HepG2 (cell line): Measurements from ENCODE around the gene NAA15. TPM values are rescaled to one million over a fixed set of nuclear protein-coding genes. Genes with fewer than 3 reads are reported as not detected.

Experiments used
- BCL6 ChIP-seq: IDR thresholded peaks from 2 replicates; pipeline ENCODE4 v1.6.1; 2016; ENCODE audit warnings: missing genetic modification reagents, missing compliant biosample characterization
- BHLHE40 ChIP-seq: IDR thresholded peaks from 2 replicates; pipeline ENCODE4 v1.6.1; 2011; ENCODE audit warnings: low read length, improper control_type of control experiment
- CEBPG ChIP-seq: IDR thresholded peaks from 2 replicates; pipeline ENCODE4 v1.6.1; 2016
- GABPA ChIP-seq, 2 experiments: IDR thresholded peaks; 2 replicates each; pipeline ENCODE4 v1.6.1; 2011 to 2016; ENCODE audit warnings: low read depth in 2 of 2, low read length in 1 of 2, missing biosample characterization in 1 of 2, missing genetic modification characterization in 1 of 2
- HOXD1 ChIP-seq: sonication (generic); formaldehyde crosslinking; IDR thresholded peaks from 2 replicates; pipeline ENCODE4 v1.5.0; 2020; ENCODE audit warnings: missing genetic modification reagents
- KAT8 ChIP-seq: IDR thresholded peaks from 2 replicates; pipeline ENCODE4 v1.6.1; 2016; ENCODE audit warnings: missing genetic modification reagents, missing compliant biosample characterization
- MAFK ChIP-seq, 2 experiments: IDR thresholded peaks in 1 of 2; conservative IDR thresholded peaks in 1 of 2; 2 replicates each; pipeline ENCODE4 v1.6.1; 2011; ENCODE audit warnings: improper control_type of control experiment in 2 of 2, low read length in 2 of 2
- MAX ChIP-seq: IDR thresholded peaks from 2 replicates; pipeline ENCODE4 v1.6.1; 2012; ENCODE audit warnings: inconsistent platforms
- NR2F6 ChIP-seq, 2 experiments: IDR thresholded peaks; 2 replicates each; pipeline ENCODE4 v1.6.1; 2016; ENCODE audit warnings: antibody characterized with exemption in 1 of 2, mild to moderate bottlenecking in 1 of 2
- RXRA ChIP-seq: sonication (generic); formaldehyde crosslinking; IDR thresholded peaks from 2 replicates; pipeline ENCODE4 v1.5.1; 2020; ENCODE audit warnings: missing genetic modification reagents
- ZKSCAN8 ChIP-seq: IDR thresholded peaks from 2 replicates; pipeline ENCODE4 v1.6.1; 2016; ENCODE audit warnings: borderline replicate concordance, missing genetic modification reagents, missing compliant biosample characterization
- ZNF792 ChIP-seq: IDR thresholded peaks from 2 replicates; pipeline ENCODE4 v1.6.1; 2016
- polyA plus RNA-seq, 8 experiments: library from polyadenylated mRNA; depleted of rRNA in 3 of 8; stranded (reverse) in 7 of 8; unstranded in 1 of 8; fragments of >200 nt; fragmentation: Illumina TruSeq in 4 of 8; extraction: Trizol in 4 of 8; gene quantifications; 2 replicates each; pipeline versions ENCODE4 v1.2.1 to v1.2.3, GENCODE V29; 2011 to 2016; ENCODE audit warnings: low read depth in 4 of 8, missing spikeins in 1 of 8, mixed read lengths in 1 of 8; ENCODE audit not compliant: insufficient read depth in 1 of 8
- total RNA-seq, 5 experiments: library from RNA; depleted of rRNA; stranded (reverse); fragments of >200 nt; fragmentation: Illumina TruSeq; extraction: Trizol; gene quantifications; 2 replicates each; pipeline ENCODE4 v1.2.3, GENCODE V29; 2016; ENCODE audit warnings: low read depth in 1 of 5
- TF ChIP-seq, protein P1 (sequence below): IDR thresholded peaks from 2 replicates; pipeline ENCODE4 v1.6.1; 2016
- TF ChIP-seq, protein P2 (sequence below): IDR thresholded peaks from 2 replicates; pipeline ENCODE4 v1.6.1; 2016; ENCODE audit warnings: missing compliant biosample characterization, missing genetic modification reagents, borderline replicate concordance
- TF ChIP-seq, protein P3 (sequence below): IDR thresholded peaks from 2 replicates; pipeline ENCODE4 v1.6.1; 2016; ENCODE audit warnings: mild to moderate bottlenecking, missing biosample characterization, missing genetic modification reagents

Gene NAA15
- total and polyA plus RNA-seq, 2 of the 13 experiments (the other 11 are each of a cell fraction or from before 2014, with no cell fraction given), result 6.2 to 50.2 TPM

DNA sequence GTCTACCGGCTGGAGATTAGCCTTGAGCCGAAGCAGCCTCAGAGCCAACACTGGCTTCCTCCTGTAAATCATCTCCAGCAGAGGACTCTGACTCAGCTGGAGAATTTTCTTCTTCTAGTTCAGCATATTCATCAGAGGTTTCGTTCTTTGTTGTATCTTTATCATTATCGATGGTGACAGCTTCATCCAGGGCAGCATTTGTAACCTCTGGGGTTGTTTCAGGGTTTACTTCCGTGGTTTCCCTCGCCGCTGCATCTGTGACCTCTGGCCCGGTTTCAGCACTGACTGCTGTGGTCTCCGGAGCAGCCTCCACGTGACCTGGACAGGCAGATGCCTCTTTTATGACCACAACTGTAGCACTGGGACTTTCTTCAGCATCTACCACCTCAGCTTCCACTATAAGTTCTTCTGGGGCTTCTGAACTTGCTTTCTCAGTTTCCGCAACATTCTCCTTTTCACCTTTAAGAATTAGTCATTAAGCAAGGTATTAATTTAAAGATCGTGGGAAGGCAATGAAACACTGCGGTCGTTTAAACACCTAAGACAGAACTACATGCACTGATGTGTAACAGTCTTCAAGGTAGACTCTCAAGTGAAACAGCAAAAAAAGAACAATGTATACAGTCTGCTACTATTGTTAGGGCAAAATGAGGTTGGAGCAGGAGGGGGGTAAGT lies 34.6 kb upstream of the NAA15 start (continued):
- peak; percentile 63 for TF ChIP-seq KAT8 (CRISPR knock-in tag)
- peak; percentile 79 for TF ChIP-seq MAX
- peak; percentile 42; the same call in 1 of the 2 replicates for TF ChIP-seq ZKSCAN8 (CRISPR knock-in tag)
- no peak for TF ChIP-seq HOXD1 (CRISPR knock-in tag)
- TF ChIP-seq RXRA (CRISPR knock-in tag), result peak; percentile 87
- TF ChIP-seq GABPA (IDR thresholded peaks at IDR 0.05; ENCODE audit: low read depth, low read length), result no peak
- peak; percentile 30; the same call in 1 of the 2 replicates for TF ChIP-seq GABPA (CRISPR knock-in tag; IDR thresholded peaks at IDR 0.05; ENCODE audit: low read depth)
- peak; percentile 20; the same call in 1 of the 2 replicates for TF ChIP-seq CEBPG (CRISPR knock-in tag)
- peak; percentile 59 for TF ChIP-seq NR2F6 (IDR thresholded peaks at IDR 0.05)
- peak; percentile 75 for TF ChIP-seq NR2F6 (CRISPR knock-in tag; IDR thresholded peaks at IDR 0.05)
- TF ChIP-seq, protein P1, sequence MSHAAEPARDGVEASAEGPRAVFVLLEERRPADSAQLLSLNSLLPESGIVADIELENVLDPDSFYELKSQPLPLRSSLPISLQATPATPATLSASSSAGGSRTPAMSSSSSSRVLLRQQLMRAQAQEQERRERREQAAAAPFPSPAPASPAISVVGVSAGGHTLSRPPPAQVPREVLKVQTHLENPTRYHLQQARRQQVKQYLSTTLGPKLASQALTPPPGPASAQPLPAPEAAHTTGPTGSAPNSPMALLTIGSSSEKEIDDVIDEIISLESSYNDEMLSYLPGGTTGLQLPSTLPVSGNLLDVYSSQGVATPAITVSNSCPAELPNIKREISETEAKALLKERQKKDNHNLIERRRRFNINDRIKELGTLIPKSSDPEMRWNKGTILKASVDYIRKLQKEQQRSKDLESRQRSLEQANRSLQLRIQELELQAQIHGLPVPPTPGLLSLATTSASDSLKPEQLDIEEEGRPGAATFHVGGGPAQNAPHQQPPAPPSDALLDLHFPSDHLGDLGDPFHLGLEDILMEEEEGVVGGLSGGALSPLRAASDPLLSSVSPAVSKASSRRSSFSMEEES, result peak; percentile 84
- TF ChIP-seq, protein P2, sequence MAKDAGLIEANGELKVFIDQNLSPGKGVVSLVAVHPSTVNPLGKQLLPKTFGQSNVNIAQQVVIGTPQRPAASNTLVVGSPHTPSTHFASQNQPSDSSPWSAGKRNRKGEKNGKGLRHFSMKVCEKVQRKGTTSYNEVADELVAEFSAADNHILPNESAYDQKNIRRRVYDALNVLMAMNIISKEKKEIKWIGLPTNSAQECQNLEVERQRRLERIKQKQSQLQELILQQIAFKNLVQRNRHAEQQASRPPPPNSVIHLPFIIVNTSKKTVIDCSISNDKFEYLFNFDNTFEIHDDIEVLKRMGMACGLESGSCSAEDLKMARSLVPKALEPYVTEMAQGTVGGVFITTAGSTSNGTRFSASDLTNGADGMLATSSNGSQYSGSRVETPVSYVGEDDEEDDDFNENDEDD (CRISPR knock-in tag), result 0 out of 2 replicates have a peak, but pooled peaks have one; percentile 25
- TF ChIP-seq MAFK (conservative IDR thresholded peaks at IDR 0.05 in 1 of 2, IDR thresholded peaks at IDR 0.05 in 1 of 2; ENCODE audit: low read length in 2 of 2), result no peak
- TF ChIP-seq BCL6, result 0 out of 2 replicates have a peak, but pooled peaks have one; percentile 11
- no peak for TF ChIP-seq ZNF792 (CRISPR knock-in tag)
- TF ChIP-seq BHLHE40, result peak; percentile 80
- TF ChIP-seq, protein P3, sequence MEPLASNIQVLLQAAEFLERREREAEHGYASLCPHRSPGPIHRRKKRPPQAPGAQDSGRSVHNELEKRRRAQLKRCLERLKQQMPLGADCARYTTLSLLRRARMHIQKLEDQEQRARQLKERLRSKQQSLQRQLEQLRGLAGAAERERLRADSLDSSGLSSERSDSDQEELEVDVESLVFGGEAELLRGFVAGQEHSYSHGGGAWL (CRISPR knock-in tag), result 0 out of 2 replicates have a peak, but pooled peaks have one; percentile 26
